ENCODE results near the gene PADI1. TPM values are rescaled to one million over a fixed set of nuclear protein-coding genes. Genes with fewer than 3 reads are reported as not detected.

Gene PADI1
- total RNA-seq, 4 donors from 2014 or later: not detected

GRCh38 chr1:17161926-17162800 lies 42.8 kb upstream of the PADI1 start:
- Histone ChIP-seq H3K27me3 (no peaks in the 10 kb centered on the region), H3K4me3 (no peak overlapping the region), H3K27ac (no peak overlapping the region), H3K9me3 (no peaks in the 10 kb centered on the region), H3K36me3 (no peaks in the 10 kb centered on the region), H3K4me1 (no peaks in the 10 kb centered on the region)
- no peak for TF ChIP-seq CTCF (IDR thresholded peaks at IDR 0.05)
- no peak for TF ChIP-seq POLR2A (IDR thresholded peaks at IDR 0.05)
- DNase-seq: no peak

GRCh38 chr1:17162941-17163340 lies 42.0 kb upstream of the PADI1 start:
- TF ChIP-seq POLR2A (IDR thresholded peaks at IDR 0.05) (no peak), CTCF (IDR thresholded peaks at IDR 0.05) (no peak)
- Histone ChIP-seq H3K27me3 (no peaks in the 10 kb centered on the region), H3K36me3 (no peaks in the 10 kb centered on the region), H3K4me1 (no peaks in the 10 kb centered on the region), H3K4me3 (no peak overlapping the region), H3K27ac (no peak overlapping the region), H3K9me3 (no peaks in the 10 kb centered on the region)
- DNase-seq: no peak

GRCh38 chr1:17163371-17163770 lies 41.6 kb upstream of the PADI1 start:
- no peaks in the 10 kb centered on the region for H3K36me3 ChIP-seq
- H3K27me3 ChIP-seq: no peaks in the 10 kb centered on the region
- no peak overlapping the region for H3K27ac ChIP-seq
- H3K9me3 ChIP-seq: no peaks in the 10 kb centered on the region
- no peak for TF ChIP-seq POLR2A (IDR thresholded peaks at IDR 0.05)
- TF ChIP-seq CTCF (IDR thresholded peaks at IDR 0.05): no peak
- H3K4me1 ChIP-seq: no peaks in the 10 kb centered on the region
- DNase-seq: no peak
- H3K4me3 ChIP-seq: no peak overlapping the region

- no peaks in the 10 kb centered on the region for H3K9me3 ChIP-seq
- no peak overlapping the region for H3K27ac ChIP-seq
- no peak for DNase-seq
- H3K4me1 ChIP-seq: no peaks in the 10 kb centered on the region
- no peaks in the 10 kb centered on the region for H3K36me3 ChIP-seq
- H3K4me3 ChIP-seq: no peak overlapping the region
- TF ChIP-seq CTCF (IDR thresholded peaks at IDR 0.05) (no peak), POLR2A (IDR thresholded peaks at IDR 0.05) (no peak)
- no peaks in the 10 kb centered on the region for H3K27me3 ChIP-seq
Observed at GRCh38 chr1:17163789-17164666, 40.9 kb upstream of the PADI1 start.

- no peaks in the 10 kb centered on the region for H3K4me1 ChIP-seq
- no peak overlapping the region for H3K4me3 ChIP-seq
- no peaks in the 10 kb centered on the region for H3K9me3 ChIP-seq
- TF ChIP-seq POLR2A (IDR thresholded peaks at IDR 0.05): no peak
- no peak for TF ChIP-seq CTCF (IDR thresholded peaks at IDR 0.05)
- no peaks in the 10 kb centered on the region for H3K36me3 ChIP-seq
- H3K27me3 ChIP-seq: no peaks in the 10 kb centered on the region
- no peak overlapping the region for H3K27ac ChIP-seq
- no peak for DNase-seq
Observed at GRCh38 chr1:17165823-17166222, 39.1 kb upstream of the PADI1 start.
